Large intestine (tissue), 3 donors: ENCODE data around the gene CACNA1C. TPM values are rescaled to one million over a fixed set of nuclear protein-coding genes. Genes with fewer than 3 reads are reported as not detected.

Experiments
- DNase-seq, 2 donors: peaks; one replicate each; pipeline versions ENCODE4 v3.0.0 to v3.0.0-alpha.2; 2013
- H3K27ac ChIP-seq: one replicate; pipeline ENCODE4 v1.5.1; 2013; ENCODE audit warnings: low read length
- H3K27me3 ChIP-seq: 2 replicates; pipeline ENCODE4 v1.6.1; 2013; ENCODE audit warnings: low read length; ENCODE audit not compliant: control insufficient read depth, insufficient read depth
- H3K36me3 ChIP-seq: 2 replicates; pipeline ENCODE4 v1.6.1; 2013; ENCODE audit warnings: low read length; ENCODE audit not compliant: control insufficient read depth, insufficient read depth
- H3K4me1 ChIP-seq: one replicate; pipeline ENCODE4 v1.6.1; 2013; ENCODE audit warnings: low read length; ENCODE audit not compliant: control insufficient read depth, insufficient read depth
- H3K4me3 ChIP-seq: one replicate; pipeline ENCODE4 v1.5.1; 2013; ENCODE audit warnings: low read length
- H3K9me3 ChIP-seq: one replicate; pipeline ENCODE4 v1.6.1; 2013; ENCODE audit warnings: mild to moderate bottlenecking, low read depth, low read length, moderate library complexity; ENCODE audit not compliant: control insufficient read depth
- WGBS: methylation state at CpG from one replicate; pipeline ENCODE4 v1.1.5; 2013; ENCODE audit warnings: low lambda C conversion rate; ENCODE audit not compliant: insufficient coverage; 5-methylcytosine and 5-hydroxymethylcytosine counted together
- polyA plus RNA-seq: library from polyadenylated mRNA; unstranded; fragments of 120-200 nt; gene quantifications from one replicate; pipeline ENCODE4 v1.2.1, GENCODE V29; 2013

CACNA1C gene
- polyA plus RNA-seq, 1 donor: 5.9 TPM

DNA sequence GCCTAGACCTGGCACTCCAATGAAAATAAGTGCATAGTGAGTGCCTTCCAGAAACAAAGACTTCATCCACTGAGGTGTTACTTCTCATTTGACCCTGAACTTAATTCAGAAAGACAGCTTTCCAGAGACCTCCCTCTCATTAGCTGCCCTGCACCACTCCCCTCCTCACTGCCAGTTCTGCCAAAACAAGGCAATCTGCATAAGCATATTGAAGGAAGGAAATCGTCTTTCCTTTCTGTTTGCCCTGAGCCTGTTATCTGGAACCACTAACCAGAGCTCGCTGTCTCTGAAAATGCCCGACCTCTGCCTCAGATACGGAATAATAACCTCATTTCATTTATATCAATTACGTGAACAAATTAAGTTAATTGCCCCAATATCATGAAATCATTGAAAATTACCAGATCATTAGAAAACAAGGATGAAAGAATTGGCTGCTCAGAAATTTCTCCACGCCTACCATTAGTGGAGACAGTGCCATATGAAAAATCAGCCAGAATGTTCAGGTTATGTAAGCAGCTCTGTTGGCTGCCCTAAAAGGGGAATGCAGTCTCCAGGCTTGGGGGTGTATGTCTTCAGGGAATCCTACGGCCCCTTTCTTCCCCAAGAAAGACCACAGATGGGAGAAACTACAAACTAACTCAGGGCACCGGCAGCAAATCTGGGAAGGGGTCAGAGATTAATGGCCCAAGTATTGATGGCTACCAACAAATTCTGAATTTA lies 592.1 kb downstream of the CACNA1C start:
- H3K4me3 ChIP-seq: no peak overlapping the region
- no CpG with 5 or more reads among the region's 8 CpGs for WGBS
- no peaks in the 10 kb centered on the region for H3K4me1 ChIP-seq
- no peaks in the 10 kb centered on the region for H3K36me3 ChIP-seq
- DNase-seq: no peak
- no peak overlapping the region for H3K27ac ChIP-seq
- peaks cover 10% of the 10 kb centered on the region for H3K27me3 ChIP-seq
- H3K9me3 ChIP-seq: no peaks in the 10 kb centered on the region

GRCh38 chr12:2645460-2645859 lies 592.7 kb downstream of the CACNA1C start:
- no peak overlapping the region for H3K27ac ChIP-seq
- H3K4me1 ChIP-seq: no peaks in the 10 kb centered on the region
- H3K27me3 ChIP-seq: peaks cover 15% of the 10 kb centered on the region
- no peak overlapping the region for H3K4me3 ChIP-seq
- DNase-seq: no peak
- no peaks in the 10 kb centered on the region for H3K36me3 ChIP-seq
- whole genome bisulfite sequencing: 17% methylated on average over 3 of the region's 8 CpGs
- H3K9me3 ChIP-seq: no peaks in the 10 kb centered on the region

DNA sequence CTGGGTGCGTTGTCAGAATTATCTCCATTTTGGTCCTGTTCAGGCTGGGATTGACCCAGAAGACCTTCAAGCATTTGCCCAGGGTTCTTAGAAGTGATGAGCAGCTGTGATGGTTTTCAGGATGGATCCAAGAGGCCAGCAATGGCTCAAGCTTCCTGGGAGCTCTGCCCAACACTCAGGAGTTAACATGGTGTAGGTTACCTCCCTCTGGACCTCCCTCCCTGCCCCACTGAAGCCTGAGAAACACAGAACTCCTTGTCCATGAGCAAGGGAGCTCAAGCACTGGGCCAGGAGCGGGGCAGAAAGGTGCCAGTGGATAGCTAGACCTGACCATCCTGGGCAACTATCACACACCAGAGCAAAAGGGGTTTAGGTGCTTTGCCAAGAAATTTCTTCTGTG lies 593.6 kb downstream of the CACNA1C start:
- no peaks in the 10 kb centered on the region for H3K9me3 ChIP-seq
- no peaks in the 10 kb centered on the region for H3K4me1 ChIP-seq
- no peak for DNase-seq
- H3K4me3 ChIP-seq: no peak overlapping the region
- no peak overlapping the region for H3K27ac ChIP-seq
- no peaks in the 10 kb centered on the region for H3K36me3 ChIP-seq
- peaks cover 15% of the 10 kb centered on the region for H3K27me3 ChIP-seq
- no CpG with 5 or more reads among the region's 2 CpGs for WGBS

- H3K36me3 ChIP-seq: no peaks in the 10 kb centered on the region
- H3K27me3 ChIP-seq: peaks cover 15% of the 10 kb centered on the region
- H3K9me3 ChIP-seq: no peaks in the 10 kb centered on the region
- H3K4me1 ChIP-seq: no peaks in the 10 kb centered on the region
- no peak overlapping the region for H3K27ac ChIP-seq
- WGBS: no CpG with 5 or more reads among the region's 7 CpGs
- no peak for DNase-seq
- no peak overlapping the region for H3K4me3 ChIP-seq
These were observed 594.4 kb downstream of the CACNA1C start for GRCh38 chr12:2647186-2647585.

DNA sequence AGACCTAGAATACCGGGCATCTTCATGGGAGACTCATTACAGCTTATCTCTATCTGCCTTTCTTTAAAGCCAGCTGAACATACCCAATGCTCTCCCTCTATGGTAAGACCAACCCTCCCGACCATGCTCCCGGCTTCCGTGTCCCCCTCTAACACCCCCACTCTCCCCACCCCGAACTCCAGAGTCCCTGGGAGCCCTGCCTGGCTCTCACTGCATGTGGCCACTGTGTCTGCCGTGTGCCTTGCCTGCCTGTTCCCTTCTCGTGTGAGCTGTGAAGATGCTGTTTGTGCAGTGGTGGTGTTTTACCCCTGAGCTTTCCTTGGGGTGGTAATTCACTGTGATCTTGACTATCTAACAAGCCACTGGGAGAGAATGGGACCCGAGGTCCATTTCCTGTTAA lies 595.6 kb downstream of the CACNA1C start:
- no peaks in the 10 kb centered on the region for H3K4me1 ChIP-seq
- no peak overlapping the region for H3K27ac ChIP-seq
- H3K9me3 ChIP-seq: no peaks in the 10 kb centered on the region
- no peak for DNase-seq
- H3K4me3 ChIP-seq: no peak overlapping the region
- no peaks in the 10 kb centered on the region for H3K36me3 ChIP-seq
- H3K27me3 ChIP-seq: peaks cover 15% of the 10 kb centered on the region
- WGBS: no CpG with 5 or more reads among the region's 8 CpGs

DNA sequence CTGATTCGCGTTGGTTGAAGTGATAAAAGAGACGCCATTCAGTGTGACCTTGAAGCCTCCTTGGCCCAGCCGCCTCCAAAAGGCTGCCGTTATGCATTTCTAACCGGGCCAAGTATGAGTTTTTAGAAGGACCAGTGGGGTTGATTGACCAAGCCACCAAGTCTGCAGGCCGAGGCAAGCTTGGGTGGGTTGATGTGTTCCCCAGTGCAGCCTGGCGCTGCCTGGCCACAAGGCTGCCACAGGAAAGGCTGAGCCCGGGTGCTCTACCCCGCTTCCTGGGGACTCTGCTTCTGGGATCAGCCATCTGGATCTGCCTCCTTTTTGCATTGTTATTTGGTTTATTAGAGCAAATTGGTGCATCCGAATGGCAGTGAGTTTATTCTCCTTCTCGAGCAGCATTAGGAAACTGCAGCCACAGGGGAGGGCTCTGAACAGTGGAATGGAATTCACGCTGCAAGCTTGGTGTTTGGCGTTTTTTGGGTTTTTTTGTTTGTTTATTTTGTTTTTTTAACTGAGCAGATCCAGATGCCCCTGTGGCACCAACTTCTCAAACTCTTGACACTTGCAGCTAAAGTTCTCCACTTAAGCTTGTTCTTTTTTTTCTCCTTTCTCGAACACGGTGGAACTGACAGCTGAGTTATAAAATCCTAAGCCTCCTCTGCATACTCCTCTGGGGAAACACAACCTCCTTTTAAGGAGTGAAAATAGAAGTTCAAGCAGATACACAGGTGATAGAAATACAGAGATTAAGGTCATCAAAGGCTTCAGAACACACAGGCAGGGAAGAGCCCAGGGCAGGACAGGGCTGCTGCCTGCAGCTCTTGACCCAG lies 596.6 kb downstream of the CACNA1C start:
- H3K4me1 ChIP-seq: no peaks in the 10 kb centered on the region
- no peaks in the 10 kb centered on the region for H3K36me3 ChIP-seq
- no peak overlapping the region for H3K27ac ChIP-seq
- H3K9me3 ChIP-seq: no peaks in the 10 kb centered on the region
- WGBS: 63% methylated on average over 1 of the region's 16 CpGs
- no peak for DNase-seq
- no peak overlapping the region for H3K4me3 ChIP-seq
- H3K27me3 ChIP-seq: peaks cover 12% of the 10 kb centered on the region

DNA sequence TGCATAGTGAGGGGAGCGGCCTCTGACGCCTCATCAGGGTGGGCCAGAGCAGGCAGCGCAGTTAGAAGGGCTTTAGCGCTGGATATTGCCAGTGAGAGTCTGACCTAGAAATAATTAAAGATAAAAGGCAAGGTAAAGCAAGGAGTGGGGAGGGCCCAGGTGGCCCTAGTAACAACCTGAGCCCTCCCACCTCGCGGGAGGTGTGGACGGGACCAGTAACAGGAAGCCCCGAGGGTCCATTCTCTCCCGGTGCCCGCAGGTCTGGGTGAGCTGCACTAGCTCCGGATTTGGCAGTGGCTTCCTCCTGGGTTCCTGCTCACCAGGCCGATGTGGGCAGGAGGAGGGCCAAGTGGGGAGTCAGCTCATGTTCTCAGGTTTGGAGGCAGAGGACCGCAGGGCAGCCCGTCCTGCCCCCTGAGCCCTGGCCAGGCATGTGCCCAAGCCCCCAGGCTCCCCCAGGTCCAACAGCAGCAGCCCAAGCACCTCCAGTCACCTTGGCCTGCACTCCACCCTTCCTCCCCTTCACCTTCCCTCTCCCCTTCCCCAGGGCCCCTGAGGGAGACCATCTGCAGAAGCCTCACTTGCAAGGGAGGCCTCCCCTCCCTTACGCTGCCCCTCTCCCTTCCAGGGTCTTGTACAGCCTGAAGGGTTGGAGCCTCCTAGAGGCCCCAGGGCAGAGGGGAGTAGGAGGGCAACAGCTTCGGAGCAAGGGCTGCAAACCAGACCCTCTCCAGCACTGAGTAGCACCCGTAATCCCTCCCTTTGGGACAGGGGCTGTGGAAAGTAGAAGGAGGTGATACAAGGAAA lies 597.7 kb downstream of the CACNA1C start:
- Histone ChIP-seq H3K36me3 (no peaks in the 10 kb centered on the region), H3K4me3 (no peak overlapping the region), H3K4me1 (no peaks in the 10 kb centered on the region), H3K27me3 (peaks cover 11% of the 10 kb centered on the region), H3K9me3 (no peaks in the 10 kb centered on the region), H3K27ac (no peak overlapping the region)
- no peak for DNase-seq
- no CpG with 5 or more reads among the region's 17 CpGs for WGBS

DNA sequence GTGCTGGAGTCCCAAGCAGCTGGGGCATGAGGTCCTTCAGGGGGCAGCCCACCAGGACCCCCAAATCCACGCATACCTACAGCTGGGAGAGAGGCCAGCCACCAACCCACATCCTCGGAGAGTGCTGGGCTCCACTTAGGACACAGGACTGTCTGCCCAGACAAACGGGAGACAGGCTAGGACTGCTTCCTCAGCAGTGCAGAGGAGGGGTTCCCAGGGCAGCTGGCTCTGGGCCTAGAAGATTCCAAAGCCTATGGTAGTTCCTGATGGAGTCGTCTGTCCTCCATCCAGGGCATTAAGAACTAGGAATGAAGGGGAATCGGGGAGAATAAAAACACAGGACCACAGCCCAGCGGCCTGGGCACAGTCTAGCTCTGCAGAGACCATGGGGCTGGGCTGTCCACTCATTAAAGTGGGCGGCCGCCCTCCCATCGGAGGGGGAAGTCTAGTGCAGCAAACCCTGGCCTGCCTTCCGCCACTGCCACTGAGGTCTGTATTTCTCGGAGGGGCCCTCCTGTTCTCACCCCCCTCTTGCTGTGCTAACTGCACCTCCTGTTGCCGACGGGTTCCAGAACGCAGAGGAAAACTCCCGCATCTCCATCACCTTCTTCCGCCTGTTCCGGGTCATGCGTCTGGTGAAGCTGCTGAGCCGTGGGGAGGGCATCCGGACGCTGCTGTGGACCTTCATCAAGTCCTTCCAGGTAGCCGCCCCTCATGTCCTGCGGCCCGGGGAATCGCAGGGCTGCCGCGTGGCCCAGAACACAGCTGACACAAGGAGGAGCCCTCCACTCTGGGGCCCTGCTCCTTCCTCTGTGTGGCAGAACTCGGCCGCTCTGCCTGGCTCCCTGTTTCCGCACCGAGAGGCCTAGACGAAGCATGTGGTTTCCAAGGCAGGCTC lies 598.5 kb downstream of the CACNA1C start:
- H3K36me3 ChIP-seq: no peaks in the 10 kb centered on the region
- H3K4me3 ChIP-seq: no peak overlapping the region
- peaks cover 8% of the 10 kb centered on the region for H3K27me3 ChIP-seq
- no CpG with 5 or more reads among the region's 32 CpGs for WGBS
- H3K4me1 ChIP-seq: no peaks in the 10 kb centered on the region
- H3K9me3 ChIP-seq: no peaks in the 10 kb centered on the region
- DNase-seq: no peak
- no peak overlapping the region for H3K27ac ChIP-seq

GRCh38 chr12:2652011-2652400 lies 599.2 kb downstream of the CACNA1C start:
- DNase-seq: no peak

More at GRCh38 chr12:2652011-2652400, 599.2 kb downstream of the CACNA1C start:
- Histone ChIP-seq H3K4me1 (no peaks in the 10 kb centered on the region), H3K9me3 (no peaks in the 10 kb centered on the region), H3K27ac (no peak overlapping the region), H3K4me3 (no peak overlapping the region), H3K36me3 (no peaks in the 10 kb centered on the region), H3K27me3 (peaks cover 6% of the 10 kb centered on the region)
- no CpG with 5 or more reads among the region's 14 CpGs for WGBS
